IPS DF 19.7 (cell line): ENCODE results near the gene DIPK1B.
"Not testable (repeated sequence)": the region's sequence is repeated elsewhere in the genome, so short reads cannot be mapped to it uniquely, and the experiment has no call there.

Experiments used
- DNase-seq: peaks from one replicate; pipeline ENCODE4 v3.0.0-alpha.2; 2013; ENCODE audit warnings: low read depth, low spot score

The DIPK1B gene

DNA sequence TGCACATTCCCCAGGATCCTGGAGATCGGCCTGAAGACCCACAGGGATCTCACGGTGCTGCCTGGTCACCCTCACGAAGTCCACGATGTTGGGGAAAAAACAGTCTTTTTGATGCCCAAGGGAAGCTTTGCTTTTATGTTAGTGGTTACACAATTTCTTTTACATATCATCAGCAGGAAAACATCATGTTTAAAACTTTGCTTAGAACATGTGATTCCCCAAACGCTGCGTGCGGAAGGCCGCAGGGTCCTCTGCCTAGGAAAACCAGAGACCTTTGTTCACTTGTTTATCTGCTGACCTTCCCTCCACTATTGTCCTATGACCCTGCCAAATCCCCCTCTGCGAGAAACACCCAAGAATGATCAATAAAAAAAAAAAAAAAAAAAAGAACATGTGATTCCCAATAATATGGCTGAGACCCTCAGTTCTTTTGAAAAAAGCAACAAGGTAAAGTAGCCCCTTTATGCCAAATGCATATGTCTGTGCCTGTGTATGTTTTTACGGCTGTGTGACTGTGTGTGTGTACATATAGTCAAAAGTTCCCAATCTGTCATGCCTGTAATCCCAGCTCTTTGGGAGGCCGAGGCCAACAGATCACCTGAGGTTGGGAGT, 13.6 kb upstream of the DIPK1B start:
- DNase-seq, result no peak

DNA sequence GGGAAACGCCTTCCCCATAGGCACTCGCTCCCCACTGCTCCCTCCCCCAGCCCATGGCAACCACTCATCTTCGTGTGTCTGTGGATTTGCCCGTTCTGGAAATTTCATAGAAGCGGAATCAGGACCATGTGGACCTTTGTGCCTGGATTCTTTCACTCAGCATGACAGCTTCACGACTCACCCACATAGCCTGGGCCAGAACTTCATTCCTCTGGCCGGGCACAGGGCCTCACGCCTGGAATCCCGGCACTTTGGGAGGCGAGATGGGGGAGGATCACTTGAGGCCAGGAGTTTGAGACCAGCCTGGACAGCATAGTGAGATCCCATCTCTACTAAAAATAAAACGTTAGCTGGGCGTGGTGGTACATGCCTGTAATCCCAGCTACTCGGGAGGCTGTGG, 12.1 kb upstream of the DIPK1B start:
- no peak for DNase-seq

DNA sequence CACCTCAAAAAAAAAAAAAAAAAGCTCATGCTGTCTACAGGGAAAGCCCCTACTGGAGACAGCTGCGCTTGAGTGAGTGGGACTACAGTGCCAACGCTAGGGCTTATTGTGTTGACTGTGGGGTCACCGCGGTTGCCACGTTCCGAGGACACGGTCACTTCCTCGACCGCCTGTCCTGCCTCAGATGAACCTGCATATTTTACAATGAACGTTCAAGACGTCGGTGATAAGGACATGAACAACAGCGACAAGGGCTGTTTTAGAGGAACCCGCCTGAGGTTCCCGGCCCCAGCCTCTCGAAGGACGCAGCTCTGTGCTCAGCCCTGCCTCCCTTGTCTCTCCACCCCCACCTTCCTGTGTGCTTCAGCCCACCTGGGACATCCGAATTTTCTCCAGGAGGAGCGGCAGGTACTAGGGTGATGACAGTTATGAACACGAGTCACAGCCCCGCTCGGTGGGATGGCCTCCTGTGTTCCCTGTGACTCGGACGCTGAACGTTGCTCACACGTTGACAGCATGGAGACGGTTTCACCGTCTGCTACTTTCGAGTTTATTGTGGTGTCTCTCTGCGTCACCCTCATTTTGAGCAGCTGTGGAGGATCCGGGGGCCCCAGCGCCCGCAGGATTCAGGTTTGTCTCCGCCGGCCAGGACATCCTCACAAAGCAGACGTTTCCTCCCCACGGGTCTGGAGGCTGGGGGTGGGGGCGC, 11.3 kb upstream of the DIPK1B start:
- DNase-seq, result no peak

DNA sequence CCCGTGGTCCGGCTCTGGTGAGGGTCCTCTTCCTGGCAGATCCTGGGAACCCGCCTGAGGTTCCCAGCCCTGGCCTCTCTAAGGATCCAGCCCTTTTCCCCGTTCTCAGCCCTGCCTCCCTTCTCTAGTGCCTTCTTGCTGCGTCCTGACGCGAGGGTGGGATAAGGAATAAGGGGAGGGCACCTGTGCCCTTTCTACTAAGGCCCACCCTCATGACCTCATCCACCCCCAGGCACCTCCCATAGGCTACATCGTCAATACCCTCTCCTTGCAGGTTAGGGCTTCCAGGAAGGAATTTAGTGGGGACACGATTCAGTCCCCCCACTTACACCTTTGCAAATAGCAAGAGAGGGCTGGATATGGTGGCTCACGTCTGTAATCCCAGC, 10.7 kb upstream of the DIPK1B start:
- DNase-seq, result no peak

DNA sequence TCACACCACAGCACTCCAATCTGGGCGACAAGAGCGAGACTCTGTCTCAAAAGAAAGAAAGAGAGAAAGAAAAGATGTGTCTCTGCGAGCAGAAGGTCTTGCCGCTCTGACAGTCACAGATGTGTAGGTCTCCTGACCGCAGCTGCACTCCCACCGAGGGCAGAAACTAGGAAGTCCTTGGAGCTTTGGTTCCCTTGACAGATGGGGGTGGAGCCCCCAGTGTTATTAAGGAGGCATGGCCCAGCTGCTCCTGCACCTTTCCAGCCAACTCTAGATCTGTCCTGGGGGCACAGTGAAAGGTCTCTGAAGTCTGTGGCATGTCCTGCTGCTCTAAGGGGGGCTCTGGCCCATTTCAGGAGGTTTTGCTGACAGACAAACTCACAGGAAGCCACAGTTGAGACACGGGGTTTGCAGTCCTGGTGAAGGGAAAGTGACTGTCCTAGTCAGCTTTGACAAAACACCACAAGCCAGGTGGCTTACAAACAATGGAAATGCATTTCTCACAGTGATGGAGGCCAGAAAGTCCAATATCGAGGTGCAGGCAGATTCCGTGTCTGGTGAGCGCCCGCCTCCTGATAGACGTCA, 9.0 kb upstream of the DIPK1B start:
- no peak for DNase-seq

DNA sequence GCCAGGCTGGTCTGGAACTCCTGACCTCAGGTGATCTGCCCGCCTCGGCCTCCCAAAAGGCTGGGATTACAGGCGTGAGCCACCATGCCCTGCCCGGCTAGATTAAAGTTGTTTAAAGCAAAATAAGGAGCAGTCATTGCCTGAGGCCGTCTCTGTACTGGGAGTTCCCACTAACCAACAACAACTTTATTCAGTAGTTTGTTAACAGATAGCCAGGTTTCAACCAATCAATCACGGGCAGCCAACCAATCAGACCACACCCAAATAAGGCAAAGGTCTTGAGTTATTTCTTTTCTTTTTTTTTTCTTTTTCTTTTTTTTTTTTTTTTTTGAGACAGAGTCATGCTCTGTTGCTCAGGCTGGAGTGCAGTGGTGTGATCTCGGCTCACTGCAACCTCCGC, 7.6 kb upstream of the DIPK1B start:
- DNase-seq, result not testable (repeated sequence)

DNA sequence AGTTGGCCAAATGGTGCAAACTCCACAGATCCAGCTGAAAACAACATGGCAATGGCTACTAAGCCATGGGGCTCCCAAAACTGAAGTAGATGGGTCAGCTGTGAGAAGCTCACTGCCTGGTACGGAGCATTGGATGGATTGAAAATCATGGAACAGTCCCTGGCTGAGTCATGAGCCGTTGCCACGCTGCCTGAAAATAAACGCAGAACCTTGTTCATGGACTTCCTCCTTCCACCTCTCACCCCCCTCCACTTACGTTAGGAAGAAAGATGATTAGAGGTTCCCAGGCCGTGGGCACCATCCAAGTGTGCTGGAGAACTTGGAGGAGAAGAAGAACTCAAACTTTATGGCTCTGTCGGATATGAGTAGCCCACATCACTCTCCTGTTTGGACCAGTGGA, 6.8 kb upstream of the DIPK1B start:
- DNase-seq, result no peak

DNA sequence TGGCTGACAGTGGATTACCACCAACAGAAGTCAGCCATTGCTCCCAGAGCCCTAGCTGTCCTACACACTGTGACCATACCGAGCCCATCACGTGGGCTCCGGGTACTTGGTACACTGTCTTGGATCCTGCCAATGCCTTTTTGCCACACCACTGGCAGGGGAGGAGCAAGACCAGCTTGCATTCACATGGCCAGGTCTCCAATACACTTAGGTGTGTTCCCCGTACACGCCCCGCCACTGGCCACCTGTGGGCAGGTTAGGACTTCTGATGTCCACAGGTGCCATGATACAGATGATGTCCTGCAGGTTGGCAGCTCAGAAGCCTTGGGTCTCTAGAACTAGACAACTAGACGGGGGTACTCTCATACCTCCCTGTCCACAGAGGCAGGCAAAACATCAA, 5.4 kb upstream of the DIPK1B start:
- DNase-seq, result no peak

DNA sequence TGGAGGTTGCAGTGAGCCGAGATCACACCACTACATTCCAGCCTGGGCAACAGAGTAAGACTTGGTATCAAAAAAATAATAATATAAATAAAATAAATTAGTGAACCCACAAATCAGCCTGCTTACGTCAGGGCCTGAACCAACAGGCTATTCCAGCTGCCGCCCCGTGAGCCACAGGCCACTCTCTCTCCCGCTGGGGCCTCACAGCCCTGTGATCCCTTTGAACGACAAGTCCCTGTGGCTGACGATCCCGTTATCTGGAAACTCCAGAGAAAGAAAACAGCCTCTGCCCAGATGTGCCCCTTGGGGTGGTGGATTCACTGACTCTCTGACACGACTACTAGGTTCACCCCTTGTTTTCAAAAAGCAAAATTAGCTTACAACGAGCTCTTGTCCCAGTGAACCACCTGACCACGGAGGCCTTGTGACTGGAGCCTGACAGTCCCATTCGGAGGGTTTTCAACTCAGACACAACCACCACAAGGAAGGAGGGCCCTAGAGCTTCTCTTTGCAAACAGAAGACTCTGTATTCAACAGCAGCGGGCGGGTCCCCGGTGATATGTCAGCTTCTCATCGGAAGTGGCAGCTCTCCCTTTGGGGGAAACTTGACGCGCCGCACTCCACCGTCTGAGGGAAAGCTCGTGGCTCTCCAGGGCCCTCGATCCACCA, 4.4 kb upstream of the DIPK1B start:
- no peak for DNase-seq

DNA sequence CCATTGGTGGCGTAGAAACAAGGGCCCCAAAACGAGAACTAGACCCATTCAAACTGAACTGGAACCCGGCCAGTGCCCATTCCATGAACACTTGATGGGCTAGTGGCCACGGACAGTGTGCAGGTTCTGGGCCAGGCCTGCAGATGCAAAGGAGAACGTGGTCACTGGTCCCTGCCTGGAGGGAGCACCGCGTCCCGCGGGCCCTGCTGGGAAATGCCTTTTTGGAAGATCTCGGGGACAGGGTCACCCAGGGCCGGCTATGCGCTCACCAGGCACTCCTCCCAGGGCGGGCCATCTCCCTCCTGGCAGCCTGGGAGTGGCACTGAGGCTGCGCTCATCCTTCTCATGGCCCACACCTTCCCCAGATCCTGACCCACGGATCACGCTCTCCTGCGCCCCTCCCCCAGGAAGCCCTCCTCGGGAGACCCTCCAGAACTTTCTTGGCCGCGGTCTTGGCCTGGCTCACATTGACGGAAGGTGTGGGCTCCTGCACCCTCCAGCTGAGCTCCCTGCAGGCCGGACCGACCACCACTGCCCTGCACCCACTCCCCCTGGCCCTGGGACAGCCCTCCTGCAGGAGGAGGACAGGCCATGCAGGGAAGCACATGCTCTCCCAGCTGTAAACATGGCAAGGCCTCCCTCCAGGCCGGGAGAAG, 2.8 kb upstream of the DIPK1B start:
- DNase-seq, result no peak

DNA sequence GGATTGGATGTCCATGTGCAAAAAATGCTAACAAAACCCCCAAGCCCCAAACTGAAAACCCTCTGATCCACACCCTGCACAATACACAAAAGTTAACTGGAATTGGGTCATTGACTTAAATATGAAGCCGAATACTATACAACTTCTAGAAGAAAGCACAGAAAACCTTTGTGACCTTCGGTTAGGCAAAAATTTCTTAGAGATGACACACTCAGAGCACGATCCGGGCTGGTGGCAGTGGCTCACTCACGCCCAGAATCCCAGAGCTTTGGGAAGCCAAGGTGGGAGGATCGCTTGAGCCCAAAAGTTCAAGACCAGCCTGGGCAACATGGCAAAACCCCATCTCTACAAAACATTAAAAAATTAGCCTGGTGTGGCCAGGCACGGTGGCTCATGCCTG, 1.8 kb upstream of the DIPK1B start:
- no peak for DNase-seq

DNA sequence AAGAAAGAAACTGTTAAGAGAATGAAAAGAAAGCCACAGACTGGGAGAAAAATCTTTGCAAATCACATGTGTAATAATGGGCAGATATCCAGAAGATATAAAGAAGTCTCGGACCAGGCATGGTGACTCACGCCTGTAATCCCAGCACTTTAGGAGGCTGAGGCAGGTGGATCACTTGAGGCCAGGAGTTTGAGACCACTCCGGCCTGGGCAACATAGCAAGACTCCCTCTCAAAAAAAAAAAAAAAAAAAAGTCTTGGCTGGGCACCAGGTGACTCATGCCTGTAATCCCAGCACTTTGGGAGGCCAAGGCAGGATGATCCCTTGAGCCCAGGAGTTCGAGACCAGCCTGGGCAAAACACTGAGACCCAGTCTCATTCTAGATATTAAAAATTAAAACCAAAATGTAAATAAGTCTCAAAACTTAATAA, 1.1 kb upstream of the DIPK1B start:
- not testable (repeated sequence) for DNase-seq

DNA sequence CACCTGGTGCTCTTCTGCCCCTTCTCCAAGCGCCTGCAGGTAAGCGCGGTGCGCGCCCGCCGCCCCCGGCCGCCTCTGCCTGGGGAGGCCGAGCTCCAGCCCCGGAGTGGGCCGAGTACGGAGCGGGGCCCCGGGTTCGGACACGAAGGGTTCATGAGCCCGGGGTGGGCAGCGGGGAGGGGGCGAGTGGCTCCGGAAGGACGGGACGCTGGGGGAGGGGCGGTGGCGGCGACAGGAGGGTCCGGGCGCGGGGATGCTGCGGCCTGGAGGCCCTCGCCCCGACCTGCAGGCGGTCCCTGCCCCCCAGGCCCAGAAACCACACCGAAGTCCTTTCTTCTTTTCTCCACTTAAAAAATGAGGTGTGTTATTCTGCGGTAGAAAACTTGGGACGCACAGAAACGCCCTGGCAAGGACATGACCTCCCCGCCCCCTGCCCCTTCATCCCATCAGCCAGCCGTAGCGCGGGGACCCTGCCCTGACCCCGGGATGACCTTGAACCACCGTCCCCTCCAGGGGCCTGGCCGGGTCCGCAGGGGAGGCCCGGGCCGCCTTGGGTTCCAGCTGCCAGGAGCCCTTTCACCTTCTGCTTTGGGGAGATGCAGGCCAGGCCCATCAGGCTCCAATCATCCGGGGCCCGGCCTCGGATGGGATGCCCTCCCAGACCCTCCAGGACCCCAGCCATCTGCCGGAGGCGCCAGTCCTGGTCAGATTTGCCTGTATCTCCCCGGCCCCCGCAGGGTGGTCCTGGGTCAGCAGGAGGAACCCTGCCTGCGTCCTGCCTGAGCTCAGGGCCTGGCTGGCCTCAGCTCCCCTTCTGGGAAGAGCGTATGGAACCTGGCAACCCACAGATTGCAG, 545 bp downstream of the DIPK1B start:
- DNase-seq, result no peak

DNA sequence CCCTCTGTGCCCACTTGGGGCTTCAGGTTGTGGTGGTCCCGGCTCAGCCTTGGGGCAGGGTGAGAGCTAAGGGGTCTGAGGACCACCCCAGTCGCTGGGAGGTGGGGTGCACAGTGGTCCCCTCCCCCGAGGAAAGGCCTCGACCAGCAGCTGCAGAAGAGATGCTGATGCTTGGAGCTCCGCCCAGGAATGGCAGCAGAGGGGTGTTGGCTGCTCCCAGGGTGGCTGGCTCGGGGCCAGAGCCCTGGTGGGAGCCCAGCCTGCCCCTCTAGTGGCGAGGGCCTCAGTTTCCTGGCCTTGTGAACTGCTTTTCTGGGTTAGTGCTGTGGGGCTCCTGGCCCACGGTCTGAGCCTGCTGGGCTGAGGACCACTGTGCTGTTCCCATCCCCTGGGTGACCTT, 1.2 kb downstream of the DIPK1B start:
- no peak for DNase-seq

DNA sequence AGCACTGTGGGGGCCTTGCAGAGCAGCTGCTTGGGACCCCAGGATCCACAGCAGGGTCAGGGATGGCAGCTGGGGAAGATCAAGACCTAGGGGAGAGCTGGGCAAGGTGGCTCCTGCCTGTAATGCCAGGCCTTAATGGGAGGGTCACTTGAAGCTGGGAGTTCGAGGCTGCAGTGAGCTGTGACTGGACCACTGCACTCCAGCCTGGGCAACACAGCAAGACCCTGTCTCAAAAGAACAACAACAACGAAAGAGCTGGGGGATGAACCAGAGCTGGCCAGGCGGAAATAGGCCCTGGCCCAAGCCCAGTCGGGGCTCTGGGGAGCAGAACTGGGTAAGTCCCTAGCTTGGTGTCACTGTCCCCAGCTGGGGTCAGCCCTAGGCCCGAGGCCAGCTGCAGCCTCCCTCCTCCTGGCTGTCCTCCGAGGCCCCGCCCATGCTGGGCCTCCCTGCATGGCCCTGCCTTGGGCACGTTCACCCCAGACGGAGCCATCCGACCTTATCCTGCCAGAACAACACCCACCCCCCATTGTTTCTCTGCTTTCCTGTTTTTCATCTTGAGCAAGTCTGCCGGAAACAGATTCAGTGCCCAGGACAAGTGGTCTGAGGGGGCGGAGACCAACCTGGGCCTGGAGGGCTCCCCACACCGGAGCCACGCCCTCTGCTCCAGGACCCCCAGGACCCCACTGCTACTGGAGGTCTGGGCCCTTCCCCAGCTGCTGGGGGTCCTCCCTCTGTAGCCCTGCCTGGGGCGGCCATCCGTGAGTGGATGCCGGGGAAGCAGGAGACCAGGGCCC, 1.9 kb downstream of the DIPK1B start:
- no peak for DNase-seq

DNA sequence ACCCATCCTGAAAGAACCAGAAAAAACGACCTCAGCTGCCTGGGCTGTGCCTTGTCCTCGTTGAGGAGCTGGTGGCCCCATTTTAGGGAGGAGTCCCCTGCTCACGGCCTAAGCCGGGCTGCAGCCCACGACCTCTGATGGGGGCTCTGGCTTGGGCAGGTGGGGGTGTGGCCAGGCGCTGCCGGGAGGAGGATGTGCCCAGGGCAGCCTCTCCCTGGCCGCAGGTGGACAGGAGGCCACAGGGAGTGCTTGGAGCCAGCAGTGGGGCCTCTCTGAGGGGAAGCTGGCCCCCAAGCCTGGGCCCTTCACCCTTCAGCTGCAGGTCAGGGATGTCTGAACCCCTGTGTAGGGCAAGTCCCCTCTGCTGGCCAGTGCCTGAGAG, 2.5 kb downstream of the DIPK1B start:
- no peak for DNase-seq

DNA sequence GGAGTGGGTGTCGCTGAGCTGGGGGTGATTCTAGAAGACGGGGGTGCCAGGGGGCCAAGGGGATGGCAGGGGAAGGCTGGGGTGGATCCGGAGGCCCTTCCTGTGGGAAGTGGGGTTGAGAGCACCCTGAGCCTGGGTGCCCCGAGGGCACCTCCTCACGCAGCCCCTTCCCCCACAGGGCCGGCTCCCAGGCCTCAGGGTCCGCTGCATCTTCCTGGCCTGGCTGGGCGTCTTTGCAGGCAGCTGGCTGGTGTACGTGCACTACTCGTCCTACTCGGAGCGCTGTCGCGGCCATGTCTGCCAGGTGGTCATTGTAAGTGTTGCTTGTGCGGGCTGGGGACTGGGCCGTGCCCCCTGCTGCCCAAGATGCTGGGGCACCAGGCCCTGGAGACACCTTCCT, 5.0 kb downstream of the DIPK1B start:
- DNase-seq, result no peak

DNA sequence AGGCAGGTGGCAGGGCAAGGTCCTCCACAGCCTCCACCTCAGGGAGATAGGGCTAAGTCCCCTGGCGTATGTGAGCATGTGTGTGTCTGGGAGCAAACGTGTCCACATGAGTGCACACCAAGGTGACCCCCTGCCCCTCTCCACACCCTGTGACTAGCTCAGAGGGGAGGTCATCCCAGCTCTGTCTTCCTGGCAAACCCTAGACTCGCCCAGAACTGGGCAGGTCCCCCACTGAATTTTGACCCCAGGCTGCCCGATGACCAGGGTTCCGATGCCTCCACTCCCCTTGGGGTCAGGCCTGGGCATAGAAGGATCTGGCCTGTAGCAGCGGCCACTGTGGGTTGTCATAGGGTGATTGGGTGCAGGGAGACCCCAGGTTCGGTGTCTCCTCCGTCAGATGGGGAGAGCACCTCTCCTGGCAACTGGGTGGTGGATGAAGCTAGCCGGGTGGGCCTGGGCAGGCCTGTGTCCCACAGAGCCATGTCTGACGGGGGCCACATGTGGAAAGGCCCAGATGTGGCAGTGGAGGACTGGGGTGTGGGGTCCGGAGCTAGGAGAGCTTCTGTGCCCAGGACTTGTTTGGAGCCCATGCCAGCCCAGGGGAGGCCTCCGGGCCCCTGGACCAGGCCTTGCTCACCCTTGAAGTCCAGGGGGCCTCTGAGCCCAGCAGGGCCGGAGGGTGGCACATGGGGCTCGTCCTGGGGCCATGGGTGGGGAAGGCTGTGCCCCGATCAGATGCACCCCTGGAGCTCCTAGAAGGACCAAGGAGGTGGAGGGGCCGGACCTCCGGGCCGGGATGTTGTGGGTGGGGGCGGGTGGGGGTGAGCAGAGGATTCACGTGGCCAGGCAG, 6.2 kb downstream of the DIPK1B start:
- DNase-seq, result no peak

DNA sequence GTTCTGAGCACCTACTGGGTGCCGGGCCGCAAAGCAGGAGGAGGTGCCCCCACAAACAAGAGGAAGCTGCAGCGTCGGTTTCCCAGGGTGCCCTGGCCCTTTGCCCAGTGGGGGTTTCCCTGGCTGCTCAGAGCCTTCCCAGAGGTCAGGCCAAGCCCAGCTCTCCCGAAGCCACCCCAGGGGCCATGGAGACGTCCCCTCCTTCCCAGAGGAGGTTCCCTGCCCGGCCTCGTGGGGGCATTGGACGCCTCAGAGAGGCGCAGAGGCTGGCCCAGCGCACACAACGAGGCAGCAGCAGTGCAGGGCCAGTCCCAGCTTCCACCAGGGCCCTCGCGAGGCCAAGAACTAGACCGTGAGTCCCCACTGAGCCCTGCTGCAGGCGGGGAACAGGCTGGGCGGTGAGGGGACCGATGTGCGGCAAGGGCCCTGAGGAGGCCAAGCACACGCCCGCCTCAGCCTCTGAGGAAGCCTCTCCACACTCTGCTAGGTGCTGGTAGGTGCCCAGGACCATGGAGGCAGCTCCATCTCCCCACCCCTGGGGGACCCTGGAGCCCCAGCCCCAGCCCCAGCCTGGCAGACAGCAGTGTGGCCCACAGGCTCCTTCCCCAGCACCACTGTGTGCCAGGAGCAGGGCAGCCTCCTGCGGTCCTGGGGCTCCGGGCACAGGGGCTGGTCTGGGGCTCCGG, 7.0 kb downstream of the DIPK1B start:
- no peak for DNase-seq
